ENCODE measurements around the gene DDR2.

Gene DDR2

DNA sequence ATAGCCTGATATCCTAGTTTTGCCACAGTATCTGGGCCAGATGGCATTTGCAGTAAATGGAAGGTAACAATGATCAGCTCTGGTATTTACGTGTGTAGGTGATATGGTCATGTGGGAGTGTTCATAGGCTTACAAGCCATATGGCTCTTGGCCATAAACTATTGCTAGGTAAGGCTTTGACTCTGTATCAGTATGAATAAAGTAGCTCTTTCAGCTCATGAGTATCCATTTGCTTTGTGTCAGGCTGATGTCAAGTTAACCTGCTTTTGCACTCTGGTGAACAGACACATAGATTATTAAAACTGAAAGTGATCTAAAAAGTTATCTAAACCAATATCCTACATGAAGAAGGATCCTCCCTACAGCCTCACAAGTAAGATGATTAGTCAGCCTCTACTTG is 69.0 kb downstream of the DDR2 start:
- no peak for DNase-seq

DNA sequence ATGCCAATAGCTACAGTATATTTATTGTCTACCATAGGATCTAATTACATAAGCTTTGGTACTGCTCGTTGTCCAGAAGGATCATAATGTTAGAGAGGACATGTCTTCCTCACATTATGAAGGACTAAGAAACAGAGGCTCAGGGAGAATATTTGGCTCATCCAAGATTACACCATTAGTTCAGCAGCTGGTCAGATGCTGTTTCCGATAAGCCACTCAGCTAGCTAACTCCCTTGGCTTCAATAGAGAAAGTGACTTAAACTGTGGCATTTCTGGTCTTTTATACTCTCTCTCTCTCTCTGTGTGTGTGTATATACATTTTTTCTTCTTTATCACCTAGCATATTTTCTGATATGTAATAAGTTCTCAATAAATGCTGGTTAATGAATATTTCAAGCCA is 70.4 kb downstream of the DDR2 start:
- no peak for DNase-seq

DNA sequence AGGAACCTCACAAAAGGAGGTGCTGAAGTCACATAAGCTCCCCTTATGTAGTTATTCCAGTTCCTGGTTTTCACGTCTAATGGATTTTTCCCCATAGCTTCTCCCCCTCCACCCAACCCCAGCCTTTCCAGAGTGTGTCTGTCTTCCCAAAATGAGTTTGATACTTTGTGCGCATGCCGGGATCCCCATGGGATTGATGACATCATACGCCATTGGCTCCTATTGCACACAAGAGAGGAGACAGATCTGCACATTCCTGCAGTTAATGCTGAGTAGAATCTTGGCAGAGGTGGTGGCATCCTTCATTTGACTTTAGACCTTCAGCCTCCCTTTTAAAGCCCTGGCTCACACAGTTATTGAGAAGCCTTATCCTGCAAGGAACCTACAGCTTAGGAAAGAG is 71.4 kb downstream of the DDR2 start:
- DNase-seq = no peak

- DNase-seq = no peak
Observed at GRCh38 chr1:162704673-162705424, 72.6 kb downstream of the DDR2 start.

- no peak for DNase-seq
Observed at GRCh38 chr1:162706003-162706402, 73.7 kb downstream of the DDR2 start.

DNA sequence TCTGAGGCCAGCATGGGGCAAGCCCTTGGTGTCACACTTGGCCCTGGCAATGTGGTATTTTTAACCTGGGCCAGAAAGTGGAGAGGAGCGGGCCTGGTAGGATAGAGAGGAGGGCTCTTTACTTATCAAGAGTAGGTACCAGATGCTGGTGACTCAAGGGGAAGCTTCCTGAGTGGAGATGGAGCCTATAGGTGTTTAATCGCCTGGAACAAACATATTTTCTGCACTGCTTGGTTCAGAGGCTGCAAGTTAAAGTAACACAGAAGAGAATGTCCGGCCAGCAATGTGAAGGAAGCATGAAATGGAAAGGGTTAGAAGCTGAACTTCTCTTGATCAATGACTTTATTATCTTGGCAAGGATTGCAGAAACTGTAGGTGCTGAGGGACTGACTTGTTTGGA is 74.3 kb downstream of the DDR2 start:
- DNase-seq = no peak

DNA sequence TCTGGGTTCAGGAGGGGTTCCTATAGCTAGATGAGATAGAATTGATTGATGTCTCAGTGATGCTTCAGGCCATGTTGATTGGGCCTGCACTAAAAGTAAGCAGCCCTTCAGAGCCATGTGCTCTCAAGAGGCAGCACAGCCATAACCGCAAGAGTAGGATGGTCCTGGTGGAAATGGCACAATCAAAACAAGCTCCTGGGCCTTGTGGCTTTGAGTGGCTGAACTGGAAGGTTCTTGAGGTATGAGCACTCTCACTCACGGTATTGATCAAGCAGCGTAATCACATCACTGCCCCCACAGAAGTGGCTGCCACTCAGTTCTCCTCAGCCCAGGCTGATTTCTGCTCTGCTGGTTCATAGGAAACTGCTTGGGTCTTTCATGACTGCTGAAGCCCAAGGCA is 76.0 kb downstream of the DDR2 start:
- no peak for DNase-seq

GRCh38 chr1:162709132-162709860 is 77.0 kb downstream of the DDR2 start:
- DNase-seq = no peak

- no peak for DNase-seq
Observed at GRCh38 chr1:162709870-162710269, 77.6 kb downstream of the DDR2 start.

DNA sequence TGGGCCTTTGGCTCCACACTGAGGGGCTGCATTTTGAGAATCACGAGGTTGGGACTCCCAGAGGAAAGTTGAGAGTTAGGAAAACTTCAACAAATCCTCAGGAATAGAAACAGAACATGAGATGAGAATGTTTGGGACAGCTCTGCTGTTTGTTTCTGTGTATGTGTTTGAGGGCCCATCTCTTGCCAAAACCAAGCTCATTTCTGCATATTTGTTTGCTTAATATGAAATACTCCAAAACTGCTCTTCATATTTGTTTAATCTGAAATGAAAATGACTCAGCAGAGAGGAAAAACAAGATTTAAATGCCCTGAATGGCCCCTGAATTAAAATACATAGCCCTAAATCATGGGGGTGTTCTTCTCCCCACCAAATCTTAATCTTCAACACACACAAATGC is 78.1 kb downstream of the DDR2 start:
- DNase-seq = no peak

DNA sequence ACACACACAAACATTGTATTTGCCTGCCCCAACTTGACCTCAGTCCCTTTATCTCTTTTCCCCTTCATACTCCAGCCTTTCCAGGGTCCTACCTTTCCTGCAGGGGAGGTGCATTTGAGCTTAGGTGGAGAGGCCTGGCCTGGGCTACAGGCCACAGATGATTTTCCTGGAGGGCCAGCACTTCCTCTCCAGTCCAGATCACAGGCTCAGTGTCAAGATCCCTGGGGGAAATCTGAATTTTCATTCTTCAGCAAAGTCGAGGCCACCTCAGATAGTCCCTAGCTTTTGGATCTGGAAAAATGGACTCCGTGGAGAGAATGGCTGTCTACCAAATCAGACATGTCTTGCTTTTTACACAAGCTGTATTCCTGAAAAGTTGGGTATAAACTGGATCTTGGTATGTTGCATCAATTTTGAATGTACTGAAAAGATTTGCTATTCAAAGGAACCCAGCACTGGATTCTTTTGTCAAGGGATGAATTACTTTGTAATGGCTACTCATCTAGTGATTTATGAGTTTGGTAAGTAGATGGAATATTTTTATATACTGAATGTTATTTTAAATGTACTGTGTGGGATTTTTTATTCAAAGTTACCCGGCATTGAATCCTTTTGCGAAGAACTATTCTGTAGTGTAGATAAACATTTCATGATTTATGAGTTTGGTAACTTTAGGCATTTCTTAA is 78.7 kb downstream of the DDR2 start:
- DNase-seq = no peak

- no peak for DNase-seq
Observed at GRCh38 chr1:162712317-162713029, 80.2 kb downstream of the DDR2 start.

DNA sequence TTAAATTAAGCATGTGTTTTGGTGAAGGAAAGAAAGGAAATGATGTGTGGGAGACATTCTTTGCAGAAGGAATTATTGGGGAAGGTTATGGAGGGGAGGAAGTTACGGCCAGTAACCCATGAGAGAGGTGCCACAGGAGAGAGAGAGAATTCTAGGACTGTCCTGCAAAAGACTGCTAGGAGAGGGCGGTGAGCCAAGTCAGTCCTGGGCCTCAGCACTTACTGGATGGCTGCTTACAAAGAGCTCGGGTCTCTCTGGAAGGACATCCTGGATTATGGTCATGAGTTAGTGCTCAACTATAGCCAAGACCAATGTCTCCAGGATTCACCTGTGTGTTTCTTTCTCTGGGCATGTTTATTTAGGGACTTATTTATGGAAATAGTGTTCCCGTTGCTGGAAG is 83.9 kb downstream of the DDR2 start:
- no peak for DNase-seq

GRCh38 chr1:162716552-162716951 is 84.3 kb downstream of the DDR2 start:
- no peak for DNase-seq

GRCh38 chr1:162717548-162718184 is 85.4 kb downstream of the DDR2 start:
- DNase-seq = no peak

DNA sequence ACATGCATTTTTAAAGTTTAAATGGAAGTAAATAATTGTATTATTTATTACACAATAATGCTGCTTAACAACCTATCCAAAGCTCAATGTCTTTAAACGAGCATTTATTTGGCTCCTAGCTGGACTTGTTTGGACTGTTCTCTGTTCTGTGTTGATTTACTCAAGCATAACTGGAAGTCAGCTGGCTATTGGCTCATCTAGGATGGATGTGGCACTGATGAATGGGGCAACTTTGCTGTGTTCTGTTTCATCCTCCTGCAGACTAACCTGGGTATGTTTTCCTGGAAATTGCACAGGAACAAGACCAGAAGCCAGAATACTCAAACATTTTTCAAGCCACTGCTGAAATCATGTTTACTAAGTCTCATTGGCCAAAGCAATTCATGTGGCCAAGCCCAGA is 87.4 kb downstream of the DDR2 start:
- DNase-seq = no peak

DNA sequence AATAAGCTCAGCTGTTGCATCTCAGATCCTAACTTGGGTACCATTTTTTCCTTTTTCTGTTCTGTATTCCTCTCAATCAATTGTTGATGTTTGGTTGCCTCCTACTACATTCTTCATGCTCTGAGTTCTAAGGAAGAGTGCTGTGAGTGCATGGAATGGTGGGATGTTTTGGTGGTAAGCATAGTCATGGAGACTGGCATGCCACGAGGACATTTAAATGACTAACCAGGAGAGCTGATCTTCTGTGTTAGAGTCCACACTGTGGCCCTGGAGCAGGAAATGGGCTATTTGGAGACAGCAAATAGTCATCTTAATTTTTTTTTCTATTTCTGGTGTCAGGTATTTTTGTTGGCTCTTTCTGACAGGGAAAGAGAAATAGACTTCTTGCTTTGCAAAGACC is 88.7 kb downstream of the DDR2 start:
- no peak for DNase-seq

- DNase-seq = no peak
Observed at GRCh38 chr1:162721471-162721870, 89.2 kb downstream of the DDR2 start.

GRCh38 chr1:162722036-162722435 is 89.8 kb downstream of the DDR2 start:
- no peak for DNase-seq

DNA sequence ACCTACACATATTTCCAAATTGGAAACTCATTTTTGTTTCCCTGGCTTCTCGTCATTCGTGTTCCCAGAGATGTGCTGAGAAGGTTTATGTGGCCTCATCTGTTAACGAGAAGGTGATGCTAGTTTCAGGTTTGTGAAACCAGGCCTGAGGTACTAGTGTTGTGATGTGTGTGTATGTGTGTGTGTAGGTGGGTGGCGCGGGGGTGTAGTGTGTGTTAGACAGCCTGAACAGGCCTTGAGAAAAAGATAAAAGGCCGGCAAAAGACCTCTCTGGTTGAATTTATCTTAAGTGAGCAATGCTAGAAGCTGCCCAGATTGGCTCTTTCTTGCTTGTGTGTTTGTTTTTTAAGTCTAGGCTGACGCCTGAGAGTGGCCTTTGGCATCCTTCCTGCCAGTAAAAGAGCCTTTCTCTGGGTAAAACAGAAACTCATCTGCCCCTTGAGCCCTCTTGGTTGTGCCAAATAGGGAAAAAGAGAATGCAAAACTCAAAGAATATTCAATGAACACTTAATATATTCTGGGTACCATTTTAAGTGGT is 92.4 kb downstream of the DDR2 start:
- no peak for DNase-seq

DNA sequence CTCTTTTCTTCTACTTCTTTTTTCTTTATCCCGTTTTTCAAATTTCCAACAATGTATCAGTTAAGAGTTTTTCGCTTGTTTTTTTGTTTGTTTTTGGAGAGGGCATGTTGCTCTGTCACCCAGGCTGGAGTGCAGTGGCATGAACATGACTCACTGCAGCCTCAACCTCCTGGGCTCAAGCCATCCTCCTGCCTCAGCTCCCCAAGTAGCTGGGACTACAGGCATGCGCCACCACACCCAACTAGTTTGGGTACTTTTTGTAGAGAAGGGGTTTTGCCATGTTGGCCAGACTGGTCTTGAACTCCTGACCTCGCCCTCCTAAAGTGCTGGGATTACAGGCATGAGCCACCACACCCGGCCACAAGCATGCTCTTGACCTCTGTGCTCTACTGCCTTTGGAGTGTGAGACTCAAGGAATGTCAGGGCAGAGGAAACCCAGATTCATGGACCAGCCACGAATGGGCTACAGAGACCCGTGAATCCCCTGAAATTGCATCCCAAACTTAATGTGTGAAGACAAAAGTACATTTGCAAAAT is 93.1 kb downstream of the DDR2 start:
- DNase-seq = no peak

DNA sequence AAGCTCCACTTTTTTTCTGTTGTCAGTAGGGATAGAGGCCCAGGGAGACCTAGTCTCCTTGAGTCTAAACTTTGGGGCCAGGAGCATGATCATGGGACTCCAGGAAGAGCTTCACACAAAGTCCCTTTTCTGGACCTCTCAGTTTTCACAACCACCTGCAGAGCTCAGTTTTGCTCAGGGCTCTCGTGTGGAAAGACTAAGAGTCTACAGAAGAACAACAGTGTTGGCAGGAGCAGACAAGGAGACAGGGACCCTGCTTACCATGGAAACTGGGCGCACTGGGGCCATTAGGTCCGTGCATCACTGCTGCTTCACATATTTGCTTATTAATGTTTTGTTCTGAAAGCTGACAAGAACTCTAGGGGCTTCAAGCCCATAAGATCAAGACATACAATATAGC is 94.3 kb downstream of the DDR2 start:
- no peak for DNase-seq

All from activated CD4-positive, CD25-positive, alpha-beta regulatory T cell treated with anti-CD3 and anti-CD28 coated beads, Interleukin-2, amount 50 U/mL, for 72 hours (primary cell).